ENCODE data around the gene OR10G8. TPM values are rescaled to one million over a fixed set of nuclear protein-coding genes. Genes with fewer than 3 reads are reported as not detected.

Gene OR10G8
- total and polyA plus RNA-seq, 2 of the 8 experiments (the other 6 are each of a cell fraction or from before 2014, with no cell fraction given): not detected

- no peak overlapping the region for H3K4ac ChIP-seq (replicated peaks; ENCODE audit: insufficient read length, low read depth, low read length)
- H2BK120ac ChIP-seq (replicated peaks; ENCODE audit: low read depth, low read length): no peak overlapping the region
- WGBS, 2 experiments (ENCODE audit: extremely low coverage in 1 of 2, insufficient coverage in 1 of 2, insufficient read length in 1 of 2, insufficient replicate concordance in 2 of 2, low coverage in 1 of 2, low lambda C conversion rate in 2 of 2, missing lambda C conversion rate in 1 of 2): 91% methylated on average over 1 of the region's 1 CpG; no CpG with 5 or more reads in 1 of the 2 experiments
- H3K23me2 ChIP-seq (ENCODE audit: low read depth, low read length): no peaks in the 10 kb centered on the region
- CTCF ChIA-PET (ENCODE audit: partially characterized antibody): interaction anchor here (1.0 kb wide), 1 partner anchor 18 kb away, joined by 4 read pairs; no protein-coding TSS in a partner anchor
- H2BK20ac ChIP-seq (ENCODE audit: low read length): no peak overlapping the region
- H3K9ac ChIP-seq (replicated peaks in 1 of 4; ENCODE audit: extremely low read depth in 1 of 4, low read depth in 3 of 4, low read length in 3 of 4): no peak overlapping the region
- H3K79me2 ChIP-seq (ENCODE audit: control insufficient read depth in 1 of 2, insufficient read depth in 2 of 2, low read length in 2 of 2): no peaks in the 10 kb centered on the region
- no peak overlapping the region for H2BK12ac ChIP-seq (ENCODE audit: low read depth, low read length)
- H2BK5ac ChIP-seq (ENCODE audit: low read depth, low read length): no peak overlapping the region
- no peak overlapping the region for H3K4me3 ChIP-seq (ENCODE audit: extremely low read depth in 1 of 4, insufficient read depth in 2 of 4, low read depth in 3 of 4, low read length in 4 of 4)
- no peak overlapping the region for H3K4me2 ChIP-seq (ENCODE audit: insufficient read depth in 1 of 2, low read depth in 2 of 2, low read length in 2 of 2)
- FAIRE-seq (no peak), DNase-seq (ENCODE audit: low read depth in 1 of 2, low spot score in 2 of 2) (no peak)
- no peaks in the 10 kb centered on the region for H4K20me1 ChIP-seq (replicated peaks in 1 of 2; ENCODE audit: control insufficient read depth in 1 of 2, insufficient read depth in 2 of 2, low read length in 2 of 2)
- H2AK5ac ChIP-seq (ENCODE audit: low read depth, low read length): no peak overlapping the region
- H4K8ac ChIP-seq (ENCODE audit: extremely low read depth, insufficient read depth, low read length): no peak overlapping the region
- no peak overlapping the region for H4K5ac ChIP-seq (ENCODE audit: insufficient read length, low read depth, low read length)
- H4K91ac ChIP-seq (replicated peaks; ENCODE audit: insufficient read length, low read length): no peak overlapping the region
- H3K4me1 ChIP-seq (replicated peaks in 1 of 4; ENCODE audit: control insufficient read depth in 3 of 4, insufficient read depth in 4 of 4, low read length in 3 of 4): peaks cover 0 to 3% (median 0%) of the 10 kb centered on the region in 4 experiments; a peak in 1 of 7 replicates
- no peak overlapping the region for H2AFZ ChIP-seq (ENCODE audit: low read length)
- POLR2A ChIA-PET (ENCODE audit: partially characterized antibody): no interaction called here
- H3K56ac ChIP-seq (replicated peaks; ENCODE audit: insufficient read length, low read depth, low read length): no peak overlapping the region
- no peak overlapping the region for H3K23ac ChIP-seq (ENCODE audit: insufficient read length)
- TF ChIP-seq EP300 (IDR thresholded peaks at IDR 0.05; ENCODE audit: borderline replicate concordance in 1 of 2, low read depth in 2 of 2, low read length in 2 of 2): no peak
- no peak for TF ChIP-seq PHF8 (conservative IDR thresholded peaks at IDR 0.05; ENCODE audit: low read depth, low read length)
- TF ChIP-seq RNF2 (IDR thresholded peaks at IDR 0.05; ENCODE audit: borderline replicate concordance, low read depth, low read length, missing control alignments, poor library complexity, severe bottlenecking): no peak
- TF ChIP-seq SRF (IDR thresholded peaks at IDR 0.05; ENCODE audit: low read depth, low read length): no peak
- no peak for TF ChIP-seq KDM5A (IDR thresholded peaks at IDR 0.05; ENCODE audit: low read length)
- no peak for TF ChIP-seq POU5F1 (IDR thresholded peaks at IDR 0.05; ENCODE audit: low read depth, low read length)
- no peak for TF ChIP-seq BACH1 (IDR thresholded peaks at IDR 0.05; ENCODE audit: low read length)
- TF ChIP-seq SUZ12 (IDR thresholded peaks at IDR 0.05; ENCODE audit: low read length): no peak
- TF ChIP-seq ATF3 (IDR thresholded peaks at IDR 0.05; ENCODE audit: insufficient read depth, low read depth, low read length): no peak
- no peak for TF ChIP-seq POLR2AphosphoS5 (IDR thresholded peaks at IDR 0.05; ENCODE audit: low read depth, low read length)
- no peaks in the 10 kb centered on the region for H3K9me3 ChIP-seq (ENCODE audit: insufficient read depth in 2 of 2, low read depth in 1 of 2, low read length in 1 of 2)
- H3K36me3 ChIP-seq (ENCODE audit: control insufficient read depth in 2 of 4, insufficient read depth in 4 of 4, low read length in 3 of 4): no peaks in the 10 kb centered on the region
- H3K79me1 ChIP-seq (ENCODE audit: low read depth, low read length): no peaks in the 10 kb centered on the region
- no peak overlapping the region for H3K27ac ChIP-seq (ENCODE audit: low read depth, low read length)
- no peak overlapping the region for H3K18ac ChIP-seq (ENCODE audit: extremely low read depth, low read length)
- no peaks in the 10 kb centered on the region for H3K27me3 ChIP-seq (replicated peaks in 1 of 4; ENCODE audit: control insufficient read depth in 3 of 4, extremely low read depth in 1 of 4, insufficient read depth in 3 of 4, low read length in 3 of 4)
- no peak overlapping the region for H3K14ac ChIP-seq (ENCODE audit: insufficient read length)
- no peak overlapping the region for H2BK15ac ChIP-seq (ENCODE audit: low read length)
These were observed 10.1 kb downstream of the OR10G8 start for GRCh38 chr11:124036666-124037065.

Measured in H1 (cell line).